Limb (tissue), 2 donors: Measurements from ENCODE around the gene ZBTB44.
"Not testable (repeated sequence)": the region's sequence is repeated elsewhere in the genome, so short reads cannot be mapped to it uniquely, and the experiment has no call there.

Experiments used
- DNase-seq, 2 donors: peaks; one replicate each; pipeline ENCODE4 v3.0.0-alpha.2; 2016; ENCODE audit errors: extremely low spot score in 2 of 2

The ZBTB44 gene

DNA sequence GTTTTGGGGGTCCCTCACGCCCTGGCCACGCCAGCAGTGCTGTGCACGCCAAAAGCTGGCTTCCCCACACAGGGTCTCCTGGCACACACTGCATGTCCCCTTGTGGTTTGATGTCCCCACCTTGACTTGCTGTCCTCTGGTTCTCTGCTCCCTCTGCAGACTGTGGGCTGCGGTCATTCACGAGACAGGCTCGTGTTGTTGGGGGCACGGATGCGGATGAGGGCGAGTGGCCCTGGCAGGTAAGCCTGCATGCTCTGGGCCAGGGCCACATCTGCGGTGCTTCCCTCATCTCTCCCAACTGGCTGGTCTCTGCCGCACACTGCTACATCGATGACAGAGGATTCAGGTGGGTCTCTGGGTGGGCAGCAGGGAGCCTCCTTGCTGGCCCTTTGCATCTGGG lies 114.9 kb downstream of the ZBTB44 start:
- DNase-seq = no peak

DNA sequence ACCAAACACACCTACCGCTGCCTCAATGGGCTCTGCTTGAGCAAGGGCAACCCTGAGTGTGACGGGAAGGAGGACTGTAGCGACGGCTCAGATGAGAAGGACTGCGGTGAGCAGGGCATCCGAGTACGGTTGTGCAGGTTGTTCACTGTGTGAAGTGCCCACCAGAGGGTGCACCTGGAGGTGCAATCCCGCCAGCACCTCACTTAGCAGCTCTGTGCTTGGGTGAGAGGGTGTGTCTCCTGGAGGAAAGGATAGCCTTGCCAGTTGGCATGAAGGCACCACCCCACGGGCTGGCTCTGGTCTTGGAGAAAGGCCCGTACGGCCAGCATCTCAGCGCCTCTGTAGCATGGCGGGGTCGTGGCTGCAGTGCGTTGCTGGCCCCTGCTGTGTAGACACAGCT lies 115.8 kb downstream of the ZBTB44 start:
- no peak for DNase-seq

DNA sequence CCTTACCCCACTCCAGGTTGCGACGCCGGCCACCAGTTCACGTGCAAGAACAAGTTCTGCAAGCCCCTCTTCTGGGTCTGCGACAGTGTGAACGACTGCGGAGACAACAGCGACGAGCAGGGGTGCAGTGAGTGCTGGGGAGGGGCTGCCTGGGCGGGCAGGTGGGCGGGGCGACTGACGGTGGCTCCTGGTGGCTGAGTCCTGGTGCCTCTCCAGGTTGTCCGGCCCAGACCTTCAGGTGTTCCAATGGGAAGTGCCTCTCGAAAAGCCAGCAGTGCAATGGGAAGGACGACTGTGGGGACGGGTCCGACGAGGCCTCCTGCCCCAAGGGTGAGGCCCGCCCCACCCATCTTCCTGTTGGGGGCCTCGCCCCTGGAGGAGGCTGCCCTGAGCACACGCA lies 116.4 kb downstream of the ZBTB44 start:
- no peak for DNase-seq

DNA sequence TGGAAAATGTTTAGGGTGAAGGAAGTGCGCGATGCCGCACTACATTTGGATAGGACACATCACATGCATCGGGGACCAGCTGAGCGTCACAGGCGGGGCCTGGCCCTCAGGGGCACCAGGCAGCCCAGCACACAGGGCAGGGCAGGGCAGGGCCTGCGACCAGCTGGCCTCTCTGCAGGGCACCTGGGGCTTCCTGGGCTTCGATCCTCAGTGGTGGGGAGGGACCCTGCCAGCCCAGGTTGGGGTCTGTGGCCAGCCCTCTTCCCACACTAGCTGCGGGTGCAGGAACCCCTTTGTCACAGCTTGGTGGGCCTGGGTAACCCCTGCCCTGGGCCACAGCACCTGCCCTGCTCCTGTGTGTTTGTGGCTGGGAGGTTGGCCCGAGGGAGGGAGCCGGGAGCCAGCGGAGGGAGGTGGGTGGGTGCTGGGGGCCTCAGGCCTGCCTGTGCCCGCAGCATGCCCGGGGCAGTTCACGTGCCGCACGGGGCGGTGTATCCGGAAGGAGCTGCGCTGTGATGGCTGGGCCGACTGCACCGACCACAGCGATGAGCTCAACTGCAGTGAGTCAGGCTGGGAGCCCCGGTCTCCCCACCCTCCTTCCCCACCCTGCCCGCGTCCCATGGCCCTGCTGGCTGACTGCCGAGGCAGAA lies 117.2 kb downstream of the ZBTB44 start:
- no peak for DNase-seq

DNA sequence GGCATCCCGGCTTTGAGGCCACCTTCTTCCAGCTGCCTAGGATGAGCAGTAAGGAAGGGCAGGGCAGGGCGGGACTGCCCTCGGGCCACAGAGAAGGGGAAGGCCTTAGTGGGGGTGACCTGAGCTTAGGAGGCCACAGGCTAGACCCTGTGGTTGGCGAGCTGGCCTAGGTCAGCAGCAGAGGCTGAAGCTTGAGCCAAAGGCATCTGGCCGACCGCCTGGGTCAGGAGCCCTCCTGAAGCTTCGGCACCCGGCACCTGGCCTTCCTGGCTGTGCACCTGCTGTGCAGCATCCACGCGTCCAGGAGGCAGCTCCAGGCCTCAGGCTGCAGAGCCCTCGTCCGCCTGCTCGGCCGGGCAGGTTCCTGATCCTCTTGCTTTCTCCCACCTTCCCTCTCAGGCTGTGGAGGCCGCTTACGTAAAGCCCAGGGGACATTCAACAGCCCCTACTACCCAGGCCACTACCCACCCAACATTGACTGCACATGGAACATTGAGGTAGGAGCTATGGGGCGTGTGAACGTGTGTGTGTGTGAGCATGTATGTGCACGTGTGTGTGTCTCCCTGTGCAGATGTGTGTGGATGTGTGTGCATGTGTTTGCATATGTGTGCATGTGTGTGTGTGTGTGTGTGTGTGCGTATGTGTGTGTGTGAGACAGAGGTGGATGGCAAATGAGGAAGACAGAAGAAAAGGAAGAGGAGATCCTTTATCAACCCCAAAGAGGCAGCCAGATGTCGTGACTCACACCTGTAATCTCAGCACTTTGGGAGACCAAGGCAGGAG lies 120.3 kb downstream of the ZBTB44 start:
- DNase-seq = no peak

DNA sequence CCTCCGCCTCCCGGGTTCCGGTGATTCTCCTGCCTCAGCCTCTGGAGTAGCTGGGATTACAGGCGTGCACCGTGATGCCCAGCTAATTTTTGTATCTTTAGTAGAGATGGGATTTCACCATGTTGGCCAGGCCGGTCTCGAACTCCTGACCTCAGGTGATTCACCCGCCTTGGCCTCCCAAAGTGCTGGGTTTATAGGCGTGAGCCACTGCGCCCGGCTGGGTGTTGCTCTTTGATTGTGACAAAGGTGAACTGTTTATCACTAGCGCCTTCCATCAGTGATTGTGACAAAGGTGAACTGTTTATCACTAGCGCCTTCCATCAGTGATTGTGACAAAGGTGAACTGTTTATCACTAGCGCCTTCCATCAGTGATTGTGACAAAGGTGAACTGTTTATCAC lies 121.2 kb downstream of the ZBTB44 start:
- not testable (repeated sequence) for DNase-seq

DNA sequence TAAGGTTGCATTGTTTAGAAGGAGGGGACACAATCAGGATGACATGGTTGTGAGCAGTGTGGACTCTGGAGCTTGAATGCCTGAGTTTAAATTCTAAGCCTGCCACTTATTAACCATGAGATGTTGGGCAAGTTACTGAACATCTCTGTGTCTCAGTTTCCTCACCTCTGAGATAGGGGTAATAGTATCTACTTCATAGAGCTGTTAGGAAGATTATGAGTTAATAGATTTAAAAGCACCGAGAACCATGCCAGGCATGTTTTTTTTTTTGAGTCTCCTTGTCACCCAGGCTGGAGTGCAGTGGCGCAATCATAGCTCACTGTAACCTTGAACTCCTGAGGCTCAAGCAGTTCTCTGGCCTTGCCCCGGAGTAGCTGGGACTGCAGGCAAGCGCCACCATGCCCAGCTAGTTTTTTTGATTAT lies 121.9 kb downstream of the ZBTB44 start:
- no peak for DNase-seq

DNA sequence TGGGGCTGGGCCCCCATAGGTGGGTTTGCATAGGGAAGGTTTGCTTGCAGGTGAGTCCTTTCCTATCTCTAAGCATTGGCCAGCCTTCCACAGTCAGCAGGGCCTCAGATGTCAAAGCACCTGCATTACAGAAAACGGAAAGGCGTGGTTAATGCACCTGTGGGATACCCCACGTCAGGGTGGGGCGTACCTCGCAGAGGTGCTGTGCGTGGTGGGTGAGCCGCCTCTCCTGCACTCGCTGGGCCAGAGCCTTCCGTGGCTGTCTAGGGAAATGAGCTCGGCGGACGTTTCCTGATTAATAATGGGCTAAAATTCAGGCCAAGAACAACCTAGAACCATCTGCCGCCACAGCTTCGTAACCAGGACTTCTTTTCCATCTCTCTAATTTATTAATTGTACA lies 122.8 kb downstream of the ZBTB44 start:
- DNase-seq = no peak

DNA sequence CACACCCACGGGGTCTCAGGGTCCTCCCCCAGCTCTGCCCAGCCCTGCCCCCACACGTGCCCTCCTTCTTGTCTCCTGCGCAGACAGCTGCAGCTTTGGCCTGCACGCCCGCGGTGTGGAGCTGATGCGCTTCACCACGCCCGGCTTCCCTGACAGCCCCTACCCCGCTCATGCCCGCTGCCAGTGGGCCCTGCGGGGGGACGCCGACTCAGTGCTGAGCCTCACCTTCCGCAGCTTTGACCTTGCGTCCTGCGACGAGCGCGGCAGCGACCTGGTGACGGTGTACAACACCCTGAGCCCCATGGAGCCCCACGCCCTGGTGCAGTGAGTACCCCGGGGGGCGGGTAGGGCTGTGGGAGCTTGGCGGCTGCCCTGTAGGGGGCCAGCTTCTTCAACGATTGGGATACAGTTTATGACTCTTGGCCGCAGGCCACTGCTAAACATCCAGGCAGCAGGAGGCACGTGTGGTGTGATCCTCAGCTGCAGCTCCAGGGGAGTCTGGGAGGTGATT lies 124.3 kb downstream of the ZBTB44 start:
- no peak for DNase-seq

DNA sequence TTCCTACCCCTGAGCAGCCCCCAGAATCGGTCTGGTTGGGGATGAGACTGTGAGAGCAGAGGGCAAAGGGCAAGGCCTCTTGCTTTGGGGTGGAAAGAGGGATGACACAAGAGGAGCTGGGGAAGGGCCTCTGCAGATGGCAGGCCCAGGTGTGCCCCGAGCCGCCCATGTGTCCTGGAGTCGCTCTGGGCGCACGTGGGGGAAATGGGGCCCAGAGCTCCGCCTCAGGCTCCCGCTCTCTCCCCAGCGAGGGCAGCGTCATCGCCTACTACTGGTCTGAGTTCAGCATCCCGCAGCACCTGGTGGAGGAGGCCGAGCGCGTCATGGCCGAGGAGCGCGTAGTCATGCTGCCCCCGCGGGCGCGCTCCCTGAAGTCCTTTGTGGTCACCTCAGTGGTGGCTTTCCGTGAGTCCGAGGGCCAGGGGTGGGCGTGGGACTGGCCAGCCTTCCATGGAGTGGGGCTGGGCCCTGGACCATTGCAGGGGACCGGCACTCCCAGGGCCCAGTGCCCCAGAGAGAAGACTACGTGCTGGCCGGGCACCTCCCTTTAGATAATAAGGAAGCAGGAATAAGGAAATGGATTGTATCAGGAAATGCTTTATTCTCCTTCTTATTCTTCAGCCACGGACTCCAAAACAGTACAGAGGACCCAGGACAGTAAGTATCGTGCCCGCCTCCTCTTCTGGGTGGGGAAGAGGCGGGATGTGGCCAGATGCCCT lies 125.1 kb downstream of the ZBTB44 start:
- no peak for DNase-seq

DNA sequence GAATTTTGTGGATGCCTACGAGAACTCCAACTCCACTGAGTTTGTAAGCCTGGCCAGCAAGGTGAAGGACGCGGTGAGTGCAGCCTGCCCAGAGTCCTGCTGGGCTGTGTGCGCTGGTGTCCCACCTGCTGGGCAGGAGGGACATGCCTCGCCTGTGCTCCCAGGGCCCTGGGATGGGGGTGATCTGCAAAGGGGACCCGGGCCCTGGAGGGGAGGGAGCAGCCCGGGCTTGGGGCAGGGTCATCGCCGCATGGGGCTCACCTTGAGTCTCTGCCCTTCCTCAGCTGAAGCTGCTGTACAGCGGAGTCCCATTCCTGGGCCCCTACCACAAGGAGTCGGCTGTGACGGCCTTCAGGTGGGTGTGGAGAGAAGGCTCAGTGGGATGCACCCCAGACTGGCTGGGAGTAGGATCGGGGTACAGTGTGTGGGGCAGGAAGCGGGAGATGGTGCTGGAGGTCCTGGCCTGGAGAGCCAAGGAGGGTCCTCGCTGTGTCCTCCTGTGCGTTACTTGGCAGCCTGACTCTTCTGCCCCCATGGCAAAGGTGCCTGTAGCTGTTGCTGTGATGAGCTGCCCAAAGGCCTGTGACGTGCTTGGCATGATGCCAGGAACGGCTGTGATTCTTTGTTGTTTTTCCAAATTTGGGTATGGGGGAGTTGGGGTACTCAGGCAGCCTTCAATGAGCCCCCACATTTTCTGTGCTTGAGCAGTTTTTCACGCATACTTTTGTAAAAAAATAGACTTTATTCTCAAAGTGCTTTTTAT lies 126.0 kb downstream of the ZBTB44 start:
- no peak for DNase-seq

DNA sequence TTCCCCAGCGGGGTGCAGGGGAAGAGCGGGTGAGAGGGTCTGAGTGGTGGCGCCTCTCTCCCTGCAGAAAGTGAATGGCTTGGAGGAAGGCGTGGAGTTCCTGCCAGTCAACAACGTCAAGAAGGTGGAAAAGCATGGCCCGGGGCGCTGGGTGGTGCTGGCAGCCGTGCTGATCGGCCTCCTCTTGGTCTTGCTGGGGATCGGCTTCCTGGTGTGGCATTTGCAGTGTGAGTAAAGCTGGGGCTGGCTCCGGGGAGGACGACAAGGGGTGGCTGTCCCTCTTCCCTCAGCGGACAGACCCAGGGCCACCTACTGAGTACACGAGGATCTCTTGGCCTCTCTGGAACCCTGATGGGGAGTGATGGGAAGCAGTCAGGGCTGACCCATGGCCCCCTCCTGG lies 126.7 kb downstream of the ZBTB44 start:
- DNase-seq = no peak

DNA sequence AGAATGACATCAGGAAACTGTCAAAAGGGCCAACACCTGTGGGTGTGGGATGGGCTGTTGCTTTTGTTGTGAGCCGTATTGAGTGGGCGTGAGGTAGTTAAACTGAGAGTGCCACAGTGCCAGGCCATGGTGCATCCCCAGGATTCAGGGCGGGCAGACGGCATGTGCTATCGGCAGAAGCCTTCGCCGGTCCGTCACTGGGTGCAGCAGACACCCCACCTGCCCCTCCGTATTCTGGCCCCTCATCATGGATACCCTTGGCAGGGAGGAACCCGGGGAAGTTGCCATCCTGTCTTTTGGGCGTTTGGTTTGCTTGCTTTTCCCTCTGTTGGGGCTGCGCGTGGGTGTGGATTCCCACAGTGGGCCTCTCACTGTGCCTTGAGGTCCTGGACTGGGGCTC lies 127.6 kb downstream of the ZBTB44 start:
- no peak for DNase-seq

DNA sequence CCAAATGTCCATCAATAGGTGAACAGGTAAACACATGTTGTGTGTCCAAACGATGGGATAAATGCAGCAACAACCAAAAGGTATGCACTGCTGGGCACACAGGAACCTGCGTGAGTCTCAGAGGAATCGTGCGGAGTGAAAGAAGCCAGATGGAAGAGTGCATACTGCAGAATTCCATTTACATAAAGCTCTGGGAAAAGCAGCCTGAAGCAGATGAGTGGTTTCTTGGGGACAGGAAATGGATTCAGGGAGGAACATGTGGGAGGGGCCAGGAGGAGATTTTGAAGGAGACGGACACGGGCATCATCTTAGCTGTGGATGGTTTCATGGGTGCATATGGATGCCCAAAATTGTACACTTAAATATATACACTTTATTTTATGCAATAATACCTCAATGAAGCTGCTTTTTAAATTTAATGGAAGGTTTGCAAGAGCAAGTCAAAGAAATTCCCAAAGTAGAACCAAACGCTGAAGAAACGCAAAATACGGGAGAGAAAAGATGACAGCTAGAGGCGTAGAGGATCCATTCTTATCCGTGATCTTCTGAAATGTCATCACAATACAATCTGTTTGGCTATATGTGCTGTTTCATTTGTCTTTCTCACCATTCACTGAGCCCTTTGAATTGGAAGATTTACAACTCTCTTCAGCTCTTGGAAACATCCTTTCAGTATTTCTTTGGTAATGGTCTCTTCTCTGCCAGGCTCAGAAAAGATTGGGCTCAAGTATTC lies 130.7 kb downstream of the ZBTB44 start:
- no peak for DNase-seq

DNA sequence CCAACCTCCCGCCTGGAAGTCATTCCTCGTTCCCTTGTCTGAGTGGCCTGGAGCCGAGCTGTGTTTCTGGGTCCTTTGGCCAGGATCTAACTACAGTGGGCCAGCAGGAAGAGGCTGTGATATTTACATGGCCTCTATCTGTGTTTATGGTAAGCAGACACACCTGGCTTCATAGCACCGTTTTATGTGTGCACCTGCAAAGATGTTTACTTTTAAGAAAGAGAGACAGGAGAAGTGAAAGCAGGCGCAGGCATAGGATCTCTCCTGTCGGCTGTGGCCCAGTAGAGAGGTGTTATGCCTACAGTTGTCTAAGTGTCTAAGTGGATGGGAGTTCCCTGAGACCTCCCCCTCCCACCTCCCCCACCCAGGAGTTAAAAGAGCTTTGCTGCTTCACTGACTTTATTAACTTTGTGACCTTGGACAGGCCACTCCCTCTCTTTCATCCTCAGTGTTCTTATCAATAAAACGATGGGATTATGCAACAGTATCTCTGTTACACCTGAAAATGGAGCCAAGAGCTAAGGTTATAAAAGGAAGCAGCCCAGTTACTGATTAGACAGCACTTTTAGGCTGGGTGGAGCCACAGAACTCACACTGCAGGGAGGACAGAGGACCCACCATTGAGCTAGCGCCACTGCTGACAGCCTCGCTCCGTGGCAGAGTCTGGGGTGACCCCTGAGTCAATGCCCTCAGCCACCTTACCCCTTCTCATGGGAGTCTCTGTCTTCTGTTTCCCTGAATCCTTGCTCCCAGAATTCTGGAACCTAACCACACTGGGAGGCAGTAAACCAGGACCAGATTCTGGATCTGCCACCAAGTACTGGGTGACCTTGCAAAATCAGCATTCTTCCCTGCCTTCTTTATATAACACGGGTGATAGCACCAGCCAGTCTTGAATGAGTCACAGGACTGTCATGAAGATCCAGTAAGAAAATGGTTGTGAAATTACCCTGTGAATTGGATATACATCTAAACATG lies 133.1 kb downstream of the ZBTB44 start:
- no peak for DNase-seq

DNA sequence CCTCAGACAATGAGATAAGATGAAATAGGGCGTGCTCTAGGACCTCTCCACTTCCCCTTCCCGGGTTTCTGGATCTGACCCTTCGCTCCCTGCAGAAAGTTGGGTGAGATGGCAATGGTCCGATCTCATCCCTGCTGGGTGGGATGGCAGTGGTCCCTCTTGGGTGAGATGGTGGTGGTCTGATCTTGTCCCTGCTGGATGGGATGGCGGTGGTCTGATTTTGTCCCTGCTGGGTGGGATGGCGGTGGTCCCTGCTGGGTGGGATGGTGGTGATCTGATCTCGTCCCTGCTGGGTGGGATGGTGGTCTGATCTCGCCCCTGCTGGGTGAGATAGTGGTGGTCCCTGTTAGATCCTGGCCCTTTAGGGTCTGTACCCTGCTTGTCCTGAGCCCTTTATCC lies 133.8 kb downstream of the ZBTB44 start:
- no peak for DNase-seq

DNA sequence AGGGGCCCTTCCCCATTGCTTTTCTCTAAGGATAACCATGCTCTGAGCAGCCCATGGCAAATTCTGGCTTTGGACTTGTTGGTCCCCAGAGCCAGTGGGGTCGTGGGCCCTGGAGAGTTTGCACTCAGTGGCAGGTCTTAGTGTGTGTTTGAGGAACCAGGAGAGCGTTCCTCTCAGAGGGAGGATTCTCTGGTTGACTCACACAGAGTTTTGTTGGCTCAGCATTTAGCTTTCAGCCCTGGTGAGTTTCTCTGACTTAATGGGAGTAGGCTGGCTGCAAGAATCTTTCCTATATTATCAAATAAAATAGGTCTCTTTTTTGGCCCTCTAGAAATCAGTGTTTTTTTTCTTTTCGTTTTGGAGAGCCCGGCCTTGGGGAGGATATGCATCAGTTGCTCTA lies 134.2 kb downstream of the ZBTB44 start:
- no peak for DNase-seq

DNA sequence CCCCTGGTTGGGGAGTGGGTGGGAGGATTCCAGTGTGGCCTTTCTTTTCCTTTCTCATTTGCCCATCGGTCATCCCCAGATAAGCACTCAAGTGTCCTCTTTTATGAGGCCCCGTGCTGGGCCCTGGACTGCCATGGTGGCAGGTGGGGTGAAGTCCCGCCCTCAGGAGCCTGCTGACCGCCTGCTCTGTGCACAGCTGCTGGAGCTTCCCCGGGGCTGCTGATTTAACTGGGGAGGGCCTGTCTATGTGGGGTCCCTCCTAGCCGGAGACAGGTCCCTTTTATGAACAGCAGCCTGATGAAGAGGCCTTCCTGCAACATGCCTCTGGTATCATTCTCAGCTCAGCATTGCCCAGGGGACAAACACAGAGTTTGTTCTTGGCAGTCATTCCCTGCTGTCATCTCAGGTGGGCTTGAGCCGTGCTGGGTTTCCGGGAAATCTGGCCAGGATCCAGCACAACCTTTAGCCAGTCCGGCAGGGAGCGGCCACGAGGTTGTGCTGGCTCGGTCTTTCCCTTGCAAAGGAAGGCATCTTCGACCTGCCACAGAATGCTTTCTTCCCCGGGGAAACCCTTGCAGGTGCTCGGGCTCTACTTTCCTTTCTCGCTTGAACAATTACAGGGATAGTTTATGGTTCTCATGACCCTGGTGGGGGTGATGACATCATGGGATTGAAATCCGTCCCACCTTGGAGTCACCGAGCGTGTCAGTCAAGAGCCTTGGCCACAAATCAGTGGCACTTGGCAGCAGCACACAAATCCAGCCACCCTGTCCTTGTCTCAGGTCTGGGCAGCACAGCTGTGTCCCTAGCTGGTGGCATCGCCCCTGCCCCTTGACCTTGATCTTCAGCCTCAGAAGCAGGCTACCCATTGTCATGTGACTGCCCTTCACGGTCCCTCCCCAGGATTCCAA lies 135.1 kb downstream of the ZBTB44 start:
- no peak for DNase-seq
